Measurements from ENCODE around the gene OSR1. TPM values are rescaled to one million over a fixed set of nuclear protein-coding genes. Genes with fewer than 3 reads are reported as not detected.
A peak's percentile ranks its signal among the peaks of the same experiment; 100 is the strongest.

Gene OSR1
- total RNA-seq, 4 donors from 2014 or later, result 0.19 to 4.4 (median 1.5) TPM

DNA sequence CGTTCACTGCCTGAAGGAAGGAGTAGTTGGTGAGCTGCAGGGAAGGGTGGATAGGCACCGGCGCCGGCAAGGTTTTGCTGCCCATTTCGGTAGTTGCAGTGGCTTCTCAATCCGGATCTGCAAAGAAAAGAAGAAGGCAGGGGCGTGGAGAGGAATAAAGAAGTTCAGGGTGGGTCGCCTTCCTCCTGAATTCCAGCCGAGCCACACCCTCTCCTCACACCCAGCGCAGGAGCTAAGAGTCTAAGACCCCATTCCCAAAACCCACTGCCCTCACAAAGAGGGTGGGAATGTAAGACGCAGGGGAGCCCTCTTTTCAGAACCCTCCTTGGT is 4.7 kb downstream of the OSR1 start:
- no peak overlapping the region for H3K27ac ChIP-seq

DNA sequence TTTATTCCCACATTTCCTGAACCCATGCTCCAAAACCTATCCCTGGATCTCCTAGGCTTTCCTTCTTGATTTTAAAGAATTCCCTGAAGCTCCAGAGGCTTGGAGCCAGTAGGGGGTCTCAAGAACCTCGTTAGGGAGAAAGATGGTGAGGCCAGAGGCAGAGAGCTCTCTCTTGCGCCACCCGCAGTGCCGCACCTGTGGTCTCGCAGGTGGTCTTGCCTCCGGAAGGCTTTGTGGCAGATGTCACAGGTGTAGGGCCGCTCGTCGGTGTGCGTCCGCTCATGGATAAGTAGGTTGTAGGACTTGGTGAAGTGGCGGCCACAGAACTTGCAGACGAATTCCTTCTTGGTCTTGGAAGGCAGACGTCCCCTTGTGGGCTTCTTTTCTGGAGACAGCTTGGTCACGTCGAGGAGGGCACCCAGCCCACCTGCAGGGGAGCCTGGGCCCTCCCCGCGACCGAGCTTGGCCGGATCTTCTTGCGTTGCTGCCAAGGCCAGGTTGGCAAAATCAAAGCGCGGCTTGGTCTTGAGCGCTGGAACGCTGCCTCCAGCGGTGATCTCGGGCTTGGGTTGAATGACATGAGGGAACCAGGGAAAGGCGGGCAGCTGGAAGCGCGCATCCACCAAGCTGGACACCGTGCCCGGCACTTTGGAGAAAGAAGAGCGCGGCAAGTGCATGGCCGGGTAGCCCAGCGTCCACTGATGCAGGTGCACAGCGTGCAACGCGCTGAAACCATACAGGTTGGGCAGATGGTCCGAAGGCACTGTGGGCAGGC is 5.3 kb downstream of the OSR1 start:
- H3K36me3 ChIP-seq, result no peaks in the 10 kb centered on the region
- H3K27ac ChIP-seq, result no peak overlapping the region
- TF ChIP-seq, protein P1, sequence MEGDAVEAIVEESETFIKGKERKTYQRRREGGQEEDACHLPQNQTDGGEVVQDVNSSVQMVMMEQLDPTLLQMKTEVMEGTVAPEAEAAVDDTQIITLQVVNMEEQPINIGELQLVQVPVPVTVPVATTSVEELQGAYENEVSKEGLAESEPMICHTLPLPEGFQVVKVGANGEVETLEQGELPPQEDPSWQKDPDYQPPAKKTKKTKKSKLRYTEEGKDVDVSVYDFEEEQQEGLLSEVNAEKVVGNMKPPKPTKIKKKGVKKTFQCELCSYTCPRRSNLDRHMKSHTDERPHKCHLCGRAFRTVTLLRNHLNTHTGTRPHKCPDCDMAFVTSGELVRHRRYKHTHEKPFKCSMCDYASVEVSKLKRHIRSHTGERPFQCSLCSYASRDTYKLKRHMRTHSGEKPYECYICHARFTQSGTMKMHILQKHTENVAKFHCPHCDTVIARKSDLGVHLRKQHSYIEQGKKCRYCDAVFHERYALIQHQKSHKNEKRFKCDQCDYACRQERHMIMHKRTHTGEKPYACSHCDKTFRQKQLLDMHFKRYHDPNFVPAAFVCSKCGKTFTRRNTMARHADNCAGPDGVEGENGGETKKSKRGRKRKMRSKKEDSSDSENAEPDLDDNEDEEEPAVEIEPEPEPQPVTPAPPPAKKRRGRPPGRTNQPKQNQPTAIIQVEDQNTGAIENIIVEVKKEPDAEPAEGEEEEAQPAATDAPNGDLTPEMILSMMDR (IDR thresholded peaks at IDR 0.05), result no peak
- no peak for TF ChIP-seq POLR2A (IDR thresholded peaks at IDR 0.05)
- peaks cover 13 to 46% (median 14%) of the 10 kb centered on the region in 3 donors for H3K4me1 ChIP-seq
- no peak overlapping the region for H3K4me3 ChIP-seq
- WGBS, 2 donors, result 60 to 67% methylated on average over 8 to 33 of the region's 40 CpGs
- no peak for DNase-seq
- peaks cover 5 to 88% (median 6%) of the 10 kb centered on the region in 4 donors for H3K27me3 ChIP-seq
- no peaks in the 10 kb centered on the region for H3K9me3 ChIP-seq
- intact Hi-C loops (cut with DNase I), result loop anchor here (10.0 kb wide), 1 partner anchor 358 kb away; no protein-coding TSS in a partner anchor

More for the DNA sequence above, 4.7 kb downstream of the OSR1 start:
- Histone ChIP-seq H3K9me3 (no peaks in the 10 kb centered on the region), H3K27me3 (peaks cover 5 to 94% (median 6%) of the 10 kb centered on the region in 4 donors), H3K4me1 (peaks cover 13 to 47% (median 14%) of the 10 kb centered on the region in 3 donors), H3K36me3 (no peaks in the 10 kb centered on the region), H3K4me3 (no peak overlapping the region)
- intact Hi-C loops (cut with DNase I), result loop anchor here (10.0 kb wide), 1 partner anchor 359 kb away; no protein-coding TSS in a partner anchor
- DNase-seq, result no peak
- TF ChIP-seq, protein P1 (IDR thresholded peaks at IDR 0.05), result no peak
- no peak for TF ChIP-seq POLR2A (IDR thresholded peaks at IDR 0.05)
- WGBS, 2 donors, result 59 to 80% methylated on average over 2 to 10 of the region's 11 CpGs

DNA sequence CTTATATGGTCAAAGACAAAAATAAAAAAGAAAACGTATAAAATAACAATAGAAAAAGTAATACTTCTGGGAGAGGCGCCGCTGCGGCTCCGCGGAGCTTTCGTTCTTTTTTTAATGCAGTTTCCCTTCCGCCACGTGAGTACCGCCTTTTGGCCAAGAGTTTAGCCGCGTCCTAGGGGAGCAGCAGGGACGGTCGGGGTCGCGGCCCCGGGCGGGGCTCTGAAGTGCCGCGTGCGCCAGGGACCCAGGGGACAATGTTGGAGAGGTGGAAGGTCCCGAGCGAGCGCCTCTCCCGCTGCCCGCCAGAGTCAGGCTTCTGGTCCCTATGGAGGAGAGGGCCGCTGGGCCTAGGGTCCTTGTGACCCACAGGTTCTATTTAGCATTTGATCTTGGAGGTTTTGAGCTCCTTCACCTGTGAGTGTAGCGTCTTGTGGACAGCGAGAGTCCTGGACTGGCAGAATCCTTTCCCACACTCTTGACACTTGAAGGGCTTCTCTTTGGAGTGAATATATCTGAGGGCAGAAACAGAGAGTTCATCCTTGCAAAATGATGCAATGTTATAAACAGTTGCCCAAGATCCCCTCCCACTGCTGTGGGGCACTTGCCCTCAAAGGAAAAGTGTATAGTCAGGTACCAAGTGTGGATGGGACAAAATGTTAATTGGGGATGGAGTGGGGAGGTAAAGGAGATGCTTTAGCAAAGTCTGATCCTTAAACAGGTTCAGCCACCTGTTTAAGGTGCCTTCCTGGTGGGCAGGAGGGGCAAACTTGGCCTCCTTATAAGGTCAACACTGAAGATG is 6.3 kb downstream of the OSR1 start:
- H3K27ac ChIP-seq, result no peak overlapping the region

DNA sequence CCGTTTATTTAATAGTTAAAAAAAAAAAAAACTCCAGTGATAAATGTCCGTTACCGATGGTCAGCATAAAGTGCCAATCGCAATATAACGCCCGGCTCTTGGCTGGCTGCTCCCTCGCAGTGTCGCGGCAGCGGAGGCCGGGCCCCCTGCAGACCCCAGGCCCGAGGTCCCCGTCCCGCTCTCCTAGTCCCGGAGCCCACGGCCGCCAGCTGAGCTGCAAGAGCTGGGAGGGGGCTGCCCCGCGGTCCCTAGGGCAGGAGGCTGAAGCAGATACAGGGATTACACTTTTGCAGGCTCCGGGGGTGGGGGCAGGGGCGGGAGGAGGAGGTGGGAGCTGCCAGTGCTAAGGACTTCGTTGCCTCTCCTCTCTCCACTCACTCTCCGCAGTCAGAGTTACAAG is 6.9 kb downstream of the OSR1 start:
- peak overlapping the region in 2 of 4 donors; percentile 20 to 39 for H3K4me3 ChIP-seq
- peaks cover 0 to 72% (median 4%) of the 10 kb centered on the region in 4 donors for H3K27me3 ChIP-seq
- intact Hi-C loops (cut with DNase I), result loop anchor here (10.0 kb wide), 1 partner anchor 357 kb away; no protein-coding TSS in a partner anchor
- WGBS, 2 donors, result 43 to 62% methylated on average over 3 to 14 of the region's 23 CpGs
- peaks cover 6 to 39% (median 7%) of the 10 kb centered on the region in 3 donors for H3K4me1 ChIP-seq
- no peak overlapping the region for H3K27ac ChIP-seq
- no peaks in the 10 kb centered on the region for H3K36me3 ChIP-seq
- no peaks in the 10 kb centered on the region for H3K9me3 ChIP-seq
- TF ChIP-seq, protein P1 (IDR thresholded peaks at IDR 0.05), result no peak
- no peak for TF ChIP-seq POLR2A (IDR thresholded peaks at IDR 0.05)
- no peak for DNase-seq

More for the DNA sequence above, 6.3 kb downstream of the OSR1 start:
- peaks cover 6 to 39% (median 7%) of the 10 kb centered on the region in 3 donors for H3K4me1 ChIP-seq
- TF ChIP-seq POLR2A (IDR thresholded peaks at IDR 0.05), result no peak
- TF ChIP-seq, protein P1 (IDR thresholded peaks at IDR 0.05), result no peak
- no peak for DNase-seq
- peak overlapping the region in 2 of 4 donors; percentile 20 to 39 for H3K4me3 ChIP-seq
- no peaks in the 10 kb centered on the region for H3K36me3 ChIP-seq
- WGBS, 2 donors, result 55 to 59% methylated on average over 16 to 19 of the region's 29 CpGs
- intact Hi-C loops (cut with DNase I), result loop anchor here (10.0 kb wide), 1 partner anchor 357 kb away; no protein-coding TSS in a partner anchor
- no peaks in the 10 kb centered on the region for H3K9me3 ChIP-seq
- H3K27me3 ChIP-seq, result peaks cover 3 to 78% (median 5%) of the 10 kb centered on the region in 4 donors

All from esophagus squamous epithelium (tissue), 5 donors.